Neuronal stem cell (in vitro differentiated cells): ENCODE measurements around the gene SPSB1.

Experiments
- DNase-seq: peaks from one replicate; pipeline ENCODE4 v3.0.0-alpha.2; 2013; ENCODE audit warnings: low spot score
- H2AFZ ChIP-seq: one replicate; pipeline ENCODE4 v1.6.1; 2013; ENCODE audit warnings: mild to moderate bottlenecking, low read length, inconsistent platforms
- H2AK5ac ChIP-seq: 2 replicates; pipeline ENCODE4 v1.6.1; 2013; ENCODE audit warnings: low read depth, mild to moderate bottlenecking, inconsistent platforms, low read length, moderate library complexity, mixed read lengths
- H2BK120ac ChIP-seq: 2 replicates; pipeline ENCODE4 v1.6.1; 2013; ENCODE audit warnings: low read depth, mild to moderate bottlenecking, inconsistent platforms, low read length, moderate library complexity, mixed read lengths
- H2BK12ac ChIP-seq: one replicate; pipeline ENCODE4 v1.6.1; 2013; ENCODE audit warnings: low read length, inconsistent platforms
- H2BK15ac ChIP-seq: 2 replicates; pipeline ENCODE4 v1.6.1; 2013; ENCODE audit warnings: mild to moderate bottlenecking, low read length, inconsistent platforms, mixed read lengths
- H2BK5ac ChIP-seq: one replicate; pipeline ENCODE4 v1.6.1; 2013; ENCODE audit warnings: inconsistent platforms, mild to moderate bottlenecking, low read length, moderate library complexity
- H3K14ac ChIP-seq: one replicate; pipeline ENCODE4 v1.6.1; 2013; ENCODE audit warnings: low read length, inconsistent platforms
- H3K18ac ChIP-seq: 2 replicates; pipeline ENCODE4 v1.6.1; 2013; ENCODE audit warnings: low read length, inconsistent platforms
- H3K23ac ChIP-seq: 2 replicates; pipeline ENCODE4 v1.6.1; 2013; ENCODE audit warnings: low read depth, mild to moderate bottlenecking, mixed read lengths, low read length, inconsistent platforms; ENCODE audit not compliant: poor library complexity
- H3K27ac ChIP-seq: replicated peaks from 3 replicates; pipeline ENCODE4 v1.5.1; 2013; ENCODE audit warnings: low read length, inconsistent platforms
- H3K27me3 ChIP-seq, 3 experiments: 2 replicates each; pipeline ENCODE4 v1.6.1; 2013; ENCODE audit warnings: low read length in 3 of 3, mild to moderate bottlenecking in 2 of 3, inconsistent platforms in 1 of 3, low read depth in 1 of 3, mixed read lengths in 1 of 3, moderate library complexity in 1 of 3; ENCODE audit not compliant: control insufficient read depth in 3 of 3, insufficient read depth in 3 of 3
- H3K36me3 ChIP-seq, 2 donors: replicated peaks in 1 of 2; 2 replicates each; pipeline ENCODE4 v1.6.1; 2013; ENCODE audit warnings: low read length in 2 of 2; ENCODE audit not compliant: control insufficient read depth in 2 of 2, insufficient read depth in 2 of 2
- H3K4ac ChIP-seq: 2 replicates; pipeline ENCODE4 v1.6.1; 2013; ENCODE audit warnings: inconsistent platforms, mild to moderate bottlenecking, low read length, moderate library complexity
- H3K4me1 ChIP-seq, 2 donors: 1 replicate in 1 of 2; 2 replicates in 1 of 2; pipeline ENCODE4 v1.6.1; 2013; ENCODE audit warnings: low read length in 2 of 2, low read depth in 1 of 2; ENCODE audit not compliant: control insufficient read depth in 2 of 2, insufficient read depth in 1 of 2
- H3K4me2 ChIP-seq: one replicate; pipeline ENCODE4 v1.6.1; 2013; ENCODE audit warnings: mild to moderate bottlenecking, low read length, inconsistent platforms; ENCODE audit not compliant: insufficient read depth, poor library complexity, severe bottlenecking
- H3K4me3 ChIP-seq, 2 donors: 2 replicates each; pipeline ENCODE4 v1.5.1; 2013; ENCODE audit warnings: low read length in 2 of 2, mild to moderate bottlenecking in 2 of 2, inconsistent platforms in 1 of 2, moderate library complexity in 1 of 2
- H3K79me1 ChIP-seq: one replicate; pipeline ENCODE4 v1.6.1; 2013; ENCODE audit warnings: low read depth, mild to moderate bottlenecking, inconsistent platforms, low read length, moderate library complexity
- H3K9ac ChIP-seq: one replicate; pipeline ENCODE4 v1.6.1; 2013; ENCODE audit warnings: mild to moderate bottlenecking, low read depth, low read length, inconsistent platforms; ENCODE audit not compliant: poor library complexity
- H3K9me3 ChIP-seq, 2 donors: replicated peaks in 1 of 2; 2 replicates each; pipeline versions ENCODE3 to v1.6.1; 2013; ENCODE audit warnings: low read length in 2 of 2, mild to moderate bottlenecking in 2 of 2, inconsistent platforms in 1 of 2, low read depth in 1 of 2, mixed read lengths in 1 of 2, moderate library complexity in 1 of 2; ENCODE audit not compliant: control insufficient read depth in 2 of 2, insufficient read depth in 1 of 2
- H4K8ac ChIP-seq: one replicate; pipeline ENCODE4 v1.6.1; 2013; ENCODE audit warnings: low read depth, mild to moderate bottlenecking, inconsistent platforms, low read length, moderate library complexity
- H4K91ac ChIP-seq: one replicate; pipeline ENCODE4 v1.6.1; 2013; ENCODE audit warnings: low read length, low read depth, mild to moderate bottlenecking, inconsistent platforms; ENCODE audit not compliant: poor library complexity
- WGBS, 2 donors: extraction: QIAGEN DNeasy Blood & Tissue Kit; methylation state at CpG; one replicate each; pipeline ENCODE4 v1.1.7; 2013; ENCODE audit warnings: missing lambda C conversion rate in 2 of 2, mixed read lengths in 1 of 2; ENCODE audit not compliant: insufficient read length in 2 of 2, insufficient replicate concordance in 1 of 2; ENCODE audit errors: extremely low coverage in 2 of 2; 5-methylcytosine and 5-hydroxymethylcytosine counted together

Gene SPSB1

DNA sequence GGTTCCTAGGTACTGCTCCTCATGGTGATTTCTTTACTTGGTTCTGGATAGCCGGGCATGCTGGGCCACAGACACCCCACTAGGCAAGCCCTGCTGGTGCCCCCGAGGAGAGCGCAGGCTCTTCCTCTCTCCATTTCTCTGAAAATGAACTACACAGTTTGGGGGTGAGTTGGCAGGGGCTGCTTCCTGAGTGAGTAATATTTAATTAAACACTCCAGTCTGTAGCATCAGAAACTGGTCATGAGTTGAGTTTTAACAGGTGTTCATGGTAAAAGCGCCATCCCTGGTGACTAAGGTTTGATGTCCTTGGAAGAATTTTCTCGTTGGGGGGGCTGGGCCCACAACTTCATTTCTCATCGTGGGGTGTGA, 1.7 kb downstream of the SPSB1 start:
- Histone ChIP-seq H3K79me1 (peaks cover 6% of the 10 kb centered on the region), H2AK5ac (no peak overlapping the region), H3K9ac (no peak overlapping the region), H3K4me1 (peaks cover 4 to 11% of the 10 kb centered on the region in 2 donors), H3K27me3 (peaks cover 0 to 58% (median 14%) of the 10 kb centered on the region in 3 experiments), H3K9me3 (no peaks in the 10 kb centered on the region), H3K27ac (no peak overlapping the region), H4K8ac (no peak overlapping the region), H3K18ac (no peak overlapping the region), H2AFZ (no peak overlapping the region), H3K23ac (no peak overlapping the region), H2BK120ac (no peak overlapping the region), H3K4ac (no peak overlapping the region), H3K4me3 (no peak overlapping the region), H3K14ac (no peak overlapping the region), H2BK15ac (peak overlapping the region; percentile 2), H3K36me3 (no peaks in the 10 kb centered on the region), H3K4me2 (no peak overlapping the region), H4K91ac (no peak overlapping the region), H2BK12ac (no peak overlapping the region), H2BK5ac (no peak overlapping the region)
- no CpG with 5 or more reads among the region's 6 CpGs for WGBS, 2 donors
- DNase-seq = no peak

DNA sequence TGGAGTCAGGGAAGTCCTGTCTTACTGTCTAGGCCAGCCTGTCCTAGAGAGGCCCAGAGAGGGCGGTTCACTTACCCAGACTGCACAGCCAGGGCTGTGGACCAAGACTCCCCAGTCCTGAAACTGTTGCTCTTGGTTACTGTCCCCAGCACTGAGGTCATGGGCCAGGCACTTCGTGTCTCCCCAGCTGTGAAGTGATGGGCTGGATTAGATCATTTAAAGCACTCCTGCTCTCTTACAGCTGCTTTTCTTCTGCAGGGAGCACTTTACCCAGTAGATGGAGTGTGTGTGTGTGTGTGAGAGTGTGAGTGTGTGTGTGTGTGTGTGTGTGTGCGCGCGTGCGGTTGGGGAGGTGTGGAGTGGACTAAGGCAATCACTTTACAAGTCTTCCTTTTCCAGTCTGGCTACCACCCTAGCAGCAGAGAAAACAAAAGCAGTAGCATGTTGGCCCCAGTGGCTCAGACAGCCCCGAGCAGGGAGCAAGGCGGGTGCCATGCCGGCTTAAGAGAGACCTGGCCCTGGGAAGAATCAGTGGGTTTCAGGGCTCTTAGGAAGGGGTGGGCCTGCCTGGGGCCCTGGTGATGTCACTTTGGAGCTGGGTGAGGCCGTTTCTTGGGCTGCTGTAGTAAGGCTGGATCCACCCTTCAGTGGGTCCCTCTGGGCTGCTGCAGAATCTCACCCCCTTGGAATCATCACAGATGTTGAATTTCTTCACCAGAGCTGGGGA, 2.4 kb downstream of the SPSB1 start:
- no peak overlapping the region for H4K8ac ChIP-seq
- H3K27me3 ChIP-seq = peaks cover 0 to 59% (median 14%) of the 10 kb centered on the region in 3 experiments
- H3K9me3 ChIP-seq = no peaks in the 10 kb centered on the region
- no peak overlapping the region for H3K4me3 ChIP-seq
- no peak for DNase-seq
- H2BK15ac ChIP-seq = peak overlapping the region; percentile 2
- H3K18ac ChIP-seq = no peak overlapping the region
- no peak overlapping the region for H2AFZ ChIP-seq
- WGBS, 2 donors = no CpG with 5 or more reads among the region's 10 CpGs
- no peak overlapping the region for H3K14ac ChIP-seq
- H2BK12ac ChIP-seq = no peak overlapping the region
- no peak overlapping the region for H2BK5ac ChIP-seq
- H3K4me1 ChIP-seq = peaks cover 4 to 11% of the 10 kb centered on the region in 2 donors
- no peak overlapping the region for H3K23ac ChIP-seq
- no peak overlapping the region for H2AK5ac ChIP-seq
- no peak overlapping the region for H3K27ac ChIP-seq
- no peaks in the 10 kb centered on the region for H3K36me3 ChIP-seq
- H3K79me1 ChIP-seq = peaks cover 6% of the 10 kb centered on the region
- no peak overlapping the region for H3K4me2 ChIP-seq
- H2BK120ac ChIP-seq = no peak overlapping the region
- peak overlapping the region; percentile 6 for H3K9ac ChIP-seq
- no peak overlapping the region for H3K4ac ChIP-seq
- no peak overlapping the region for H4K91ac ChIP-seq

DNA sequence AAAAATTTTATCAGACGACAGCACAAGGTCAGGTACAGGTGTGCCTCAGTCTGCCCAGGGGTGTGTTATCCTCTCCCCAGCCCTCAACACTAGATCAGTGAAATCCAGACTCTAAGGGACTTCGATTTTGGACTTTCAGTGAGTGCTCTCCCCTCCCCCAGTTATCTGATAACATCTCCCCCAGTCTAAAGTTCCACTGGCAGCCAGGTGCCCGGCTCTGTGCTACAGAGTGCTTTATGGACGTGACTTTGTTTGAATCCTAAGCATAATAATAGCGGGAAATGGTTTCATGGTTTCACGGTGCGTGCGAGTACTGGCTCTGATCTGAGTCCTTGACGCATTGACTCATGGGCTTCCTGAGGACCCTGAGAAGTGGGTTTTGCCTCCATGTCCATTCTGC, 3.2 kb downstream of the SPSB1 start:
- Histone ChIP-seq H3K18ac (no peak overlapping the region), H3K27ac (no peak overlapping the region), H2BK5ac (no peak overlapping the region), H2BK15ac (no peak overlapping the region), H3K79me1 (peaks cover 6% of the 10 kb centered on the region), H4K8ac (no peak overlapping the region), H3K36me3 (no peaks in the 10 kb centered on the region), H2BK120ac (no peak overlapping the region), H3K4me3 (no peak overlapping the region), H3K4me2 (no peak overlapping the region), H3K9me3 (no peaks in the 10 kb centered on the region), H3K4me1 (peaks cover 4 to 11% of the 10 kb centered on the region in 2 donors), H3K4ac (no peak overlapping the region), H3K27me3 (peaks cover 0 to 63% (median 14%) of the 10 kb centered on the region in 3 experiments), H4K91ac (no peak overlapping the region), H2AFZ (no peak overlapping the region), H3K14ac (no peak overlapping the region), H2BK12ac (no peak overlapping the region), H2AK5ac (no peak overlapping the region), H3K23ac (no peak overlapping the region), H3K9ac (no peak overlapping the region)
- WGBS, 2 donors = no CpG with 5 or more reads among the region's 9 CpGs
- no peak for DNase-seq

DNA sequence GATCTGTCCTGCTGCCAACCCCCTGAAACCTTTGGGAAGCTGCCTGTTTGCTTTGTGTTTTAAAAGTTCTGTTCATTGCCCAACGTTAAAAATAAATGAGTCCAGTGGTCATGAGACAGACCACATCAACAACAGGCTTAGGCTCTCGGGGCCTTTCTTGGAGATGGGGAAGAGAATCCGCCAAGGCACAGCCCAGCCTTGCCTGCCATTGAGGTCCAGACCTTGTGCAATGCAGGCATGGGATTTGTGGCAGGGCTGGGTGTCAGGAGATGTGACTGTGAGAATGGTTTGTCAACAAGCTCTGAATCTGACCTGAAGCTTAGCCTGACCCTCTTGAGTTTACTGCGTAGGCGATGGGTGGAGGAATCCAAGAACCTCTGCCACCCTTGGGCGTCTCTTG, 4.2 kb downstream of the SPSB1 start:
- Histone ChIP-seq H3K9ac (no peak overlapping the region), H2BK15ac (no peak overlapping the region), H3K14ac (no peak overlapping the region), H3K4me3 (no peak overlapping the region), H3K4me2 (no peak overlapping the region), H3K4ac (no peak overlapping the region), H3K27ac (no peak overlapping the region), H4K8ac (no peak overlapping the region), H2AK5ac (no peak overlapping the region), H3K18ac (no peak overlapping the region), H3K9me3 (no peaks in the 10 kb centered on the region), H2AFZ (no peak overlapping the region), H3K4me1 (peaks cover 4 to 9% of the 10 kb centered on the region in 2 donors), H2BK12ac (no peak overlapping the region), H3K23ac (no peak overlapping the region), H3K36me3 (no peaks in the 10 kb centered on the region), H2BK120ac (no peak overlapping the region), H2BK5ac (no peak overlapping the region), H4K91ac (no peak overlapping the region), H3K79me1 (peaks cover 10% of the 10 kb centered on the region), H3K27me3 (peaks cover 0 to 59% (median 12%) of the 10 kb centered on the region in 3 experiments)
- DNase-seq = no peak
- WGBS, 2 donors = no CpG with 5 or more reads among the region's 6 CpGs
